ENCODE measurements around the gene ZNF746.

The ZNF746 gene

DNA sequence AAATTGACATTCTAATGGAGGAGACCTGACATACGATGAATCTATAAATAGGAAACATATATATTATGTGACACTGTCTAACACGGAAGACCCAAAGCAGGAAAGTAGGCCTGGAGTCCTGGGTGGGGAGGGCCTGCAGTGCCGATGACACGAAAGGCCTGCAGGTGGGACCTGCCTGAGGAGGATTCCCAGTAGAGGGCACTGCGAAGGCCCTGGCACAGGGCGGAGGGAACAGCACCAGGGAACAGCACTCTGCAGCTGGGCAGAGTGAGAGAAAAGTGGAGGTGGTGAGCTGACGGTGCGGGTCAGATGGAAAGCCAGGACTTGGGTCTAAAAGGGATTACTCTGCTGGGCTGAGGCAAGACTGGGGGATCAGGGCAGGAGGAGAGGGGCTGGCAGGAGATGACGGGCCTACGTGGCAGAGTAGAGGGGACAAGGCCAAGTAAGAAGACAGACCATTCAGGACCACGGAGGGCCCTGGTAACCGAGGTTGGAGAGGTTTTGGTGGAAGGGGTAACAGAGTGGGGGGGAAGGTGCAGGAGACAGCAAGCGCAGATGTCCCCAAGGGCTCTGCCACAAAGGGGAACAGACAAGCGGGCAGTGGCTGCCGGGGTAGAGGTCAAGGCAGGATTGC, 8.1 kb downstream of the ZNF746 start:
- no peak for DNase-seq

DNA sequence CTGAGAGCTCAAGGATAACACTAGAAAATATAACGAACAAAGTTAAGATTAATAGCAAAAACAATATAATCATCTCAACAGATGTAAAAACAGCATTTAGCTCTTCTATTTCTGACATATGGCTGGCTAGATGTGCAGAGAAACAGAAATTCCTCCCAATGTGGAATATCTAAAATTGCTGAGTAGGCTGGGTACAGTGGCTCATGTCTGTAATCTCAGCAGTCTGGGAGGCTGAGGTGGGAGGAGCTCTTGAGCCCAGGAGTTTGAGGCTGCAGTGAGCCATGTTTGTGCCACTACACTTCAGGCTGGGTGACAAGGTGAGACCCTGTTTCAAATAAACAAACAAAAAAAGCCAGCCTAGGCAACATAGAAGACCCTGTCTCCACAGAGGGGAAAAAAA, 18.0 kb downstream of the ZNF746 start:
- DNase-seq: no peak

DNA sequence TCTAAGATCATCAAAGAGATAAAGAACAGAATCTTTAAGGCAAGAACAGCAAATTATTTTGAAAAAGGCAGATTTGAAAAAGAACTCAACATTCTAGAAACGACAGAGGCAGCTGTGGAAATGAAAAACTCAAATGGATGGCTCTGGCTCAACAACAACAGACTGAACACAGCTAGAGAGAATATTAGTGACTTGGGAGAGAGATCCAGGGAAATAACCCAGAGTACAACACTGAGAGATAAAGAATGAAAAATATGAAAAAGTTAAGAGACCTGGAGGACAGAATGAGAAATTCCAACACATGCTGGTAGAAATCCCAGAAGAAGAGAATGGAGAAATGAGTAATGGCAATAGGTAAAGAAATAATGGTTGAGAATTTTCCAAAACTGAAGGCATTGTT, 18.9 kb downstream of the ZNF746 start:
- no peak for DNase-seq

DNA sequence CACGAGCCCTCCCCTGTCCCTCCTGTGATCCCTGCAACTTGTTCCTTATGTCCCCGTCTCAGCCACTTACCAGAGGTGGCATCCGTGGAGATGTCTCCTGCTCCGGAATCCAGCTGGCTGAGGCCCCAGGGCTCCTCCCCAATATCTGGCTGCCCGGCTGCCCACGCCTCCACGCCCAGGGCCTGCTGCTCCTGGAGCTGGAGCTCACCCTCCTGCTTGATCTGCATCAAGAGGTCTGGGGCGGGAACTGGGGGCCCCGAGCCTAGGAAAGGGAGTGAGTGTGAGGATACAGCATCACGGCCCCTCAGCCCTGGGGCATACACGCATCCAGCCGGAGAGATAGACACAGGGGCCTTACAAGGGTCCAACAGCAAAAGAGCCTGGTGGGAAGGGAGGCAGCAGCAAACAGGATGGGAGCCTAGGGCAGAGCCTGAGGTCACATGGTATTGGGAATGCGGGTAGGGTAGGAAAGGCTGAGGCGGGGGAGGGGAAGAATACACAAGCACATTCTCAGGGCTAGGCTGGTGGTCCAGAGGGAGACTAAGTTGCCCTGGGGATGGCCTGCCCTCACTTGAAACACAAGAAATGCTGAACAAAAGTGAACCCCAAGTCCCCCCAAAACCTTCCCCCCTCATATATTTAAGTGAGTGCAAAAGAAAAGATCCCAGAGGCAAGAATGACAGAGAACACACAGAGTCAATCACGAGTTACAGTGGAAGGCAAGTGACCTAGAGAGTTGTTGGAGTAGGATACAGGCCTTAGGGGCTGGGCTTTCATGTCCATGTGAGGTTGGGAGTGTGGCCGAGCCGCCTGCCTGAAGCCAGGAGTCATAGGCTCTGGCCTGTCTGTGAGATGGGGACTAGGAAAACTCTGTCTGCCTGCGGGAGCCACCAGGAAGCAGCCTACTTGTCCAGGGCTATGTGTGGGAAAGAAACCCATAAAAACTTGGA, 19.8 kb downstream of the ZNF746 start:
- no peak for DNase-seq

DNA sequence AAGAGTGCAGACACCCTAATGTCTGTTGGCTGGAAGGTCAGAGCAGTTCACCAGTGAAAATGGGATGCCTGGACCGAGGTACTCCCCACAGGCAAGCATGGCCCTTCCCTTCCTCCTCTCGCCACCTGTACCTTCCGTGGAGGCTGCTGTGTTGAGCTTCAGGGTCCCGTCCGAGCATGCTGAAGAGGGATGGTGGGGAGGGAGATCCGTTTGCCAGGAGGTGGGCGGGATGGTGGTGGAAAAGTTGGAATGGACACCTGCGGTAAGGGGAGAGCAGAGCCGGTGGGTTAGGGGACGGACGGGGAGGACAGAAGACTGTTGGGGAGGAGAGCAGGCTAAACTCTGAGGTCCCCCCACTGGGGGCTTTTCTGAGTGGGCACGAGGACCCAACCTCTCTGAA, 20.8 kb downstream of the ZNF746 start:
- no peak for DNase-seq

DNA sequence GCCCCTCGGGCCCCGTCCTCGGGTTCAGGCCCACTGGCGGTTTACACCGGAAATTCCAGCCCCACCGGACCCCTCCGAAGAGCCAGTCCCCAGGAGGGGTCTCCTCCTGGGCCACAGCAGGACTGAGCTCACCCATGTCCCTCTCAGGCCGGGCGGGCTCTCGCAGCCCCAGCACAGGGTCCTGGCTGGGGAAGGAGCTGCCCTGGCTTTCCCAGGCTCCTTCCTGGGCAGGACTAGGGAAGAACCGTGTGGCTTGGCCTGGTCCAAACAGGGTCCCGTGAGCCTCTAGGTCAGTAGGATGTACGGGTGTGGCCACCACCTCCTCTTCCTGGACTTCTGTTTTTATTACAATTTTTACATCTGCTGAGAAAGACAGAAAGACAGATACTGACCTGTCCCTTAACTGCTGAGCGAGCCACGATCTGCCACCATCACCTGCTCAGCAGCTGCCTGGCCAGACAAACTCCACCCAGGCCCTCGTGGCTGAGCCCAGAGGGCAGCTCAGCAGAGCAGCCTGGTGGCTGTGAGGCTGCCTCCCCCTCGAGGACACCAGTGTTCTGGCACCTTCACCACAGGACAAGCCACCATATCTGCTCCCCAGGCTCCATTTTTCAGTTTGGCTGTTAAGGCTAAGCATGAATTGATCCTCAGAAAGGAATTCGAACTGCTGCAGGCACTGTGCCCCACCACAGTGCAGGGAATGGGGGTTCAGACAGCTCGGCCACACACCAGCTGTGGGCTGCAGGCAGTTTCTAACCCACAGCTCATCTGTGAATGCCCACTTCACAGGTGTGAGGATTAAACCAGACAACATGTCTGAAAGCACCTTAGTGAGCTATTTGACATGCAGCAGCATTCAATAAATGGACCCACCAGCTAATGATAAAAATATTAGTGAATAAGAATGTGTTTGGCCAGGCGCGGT, 22.2 kb downstream of the ZNF746 start:
- DNase-seq: no peak

DNA sequence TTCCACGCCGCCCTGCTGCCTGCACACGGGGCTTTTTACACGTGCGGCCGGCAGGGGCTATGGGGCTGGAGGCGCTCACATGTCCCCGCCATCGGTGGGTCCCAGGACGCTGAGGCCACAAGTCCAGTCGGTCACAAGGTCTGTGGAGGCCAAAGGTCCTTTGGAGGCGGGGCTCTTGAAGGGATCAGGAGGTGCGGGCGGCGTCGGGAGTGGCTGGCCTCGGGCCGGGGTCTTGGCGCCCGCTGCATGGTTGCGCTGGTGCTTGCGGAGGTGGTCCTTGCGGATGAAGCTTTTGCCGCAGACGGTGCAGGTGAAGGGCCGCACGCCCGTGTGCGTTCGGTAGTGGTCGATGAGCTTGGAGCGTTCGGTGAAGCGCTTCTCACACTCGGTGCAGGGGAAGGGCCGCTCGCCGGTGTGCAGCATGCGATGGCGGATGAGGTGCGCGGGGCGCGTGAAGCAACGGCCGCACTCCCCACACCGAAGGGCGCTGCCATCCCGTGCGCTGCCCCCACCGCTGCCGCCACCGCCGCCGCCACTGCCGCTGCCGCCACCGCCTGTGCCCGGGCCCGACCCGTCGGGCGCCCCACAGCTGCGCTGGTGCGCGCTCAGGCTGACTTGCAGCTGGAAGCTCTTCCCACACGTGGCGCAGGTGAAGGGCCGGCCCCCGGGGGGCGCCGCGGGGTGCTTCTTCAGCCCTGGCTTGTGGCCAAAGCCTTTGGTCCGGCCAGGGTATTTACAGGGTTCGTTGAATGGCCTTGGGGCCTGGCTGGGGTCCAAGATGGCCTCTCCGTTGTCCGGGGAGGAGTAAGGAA, 23.1 kb downstream of the ZNF746 start:
- no peak for DNase-seq

DNA sequence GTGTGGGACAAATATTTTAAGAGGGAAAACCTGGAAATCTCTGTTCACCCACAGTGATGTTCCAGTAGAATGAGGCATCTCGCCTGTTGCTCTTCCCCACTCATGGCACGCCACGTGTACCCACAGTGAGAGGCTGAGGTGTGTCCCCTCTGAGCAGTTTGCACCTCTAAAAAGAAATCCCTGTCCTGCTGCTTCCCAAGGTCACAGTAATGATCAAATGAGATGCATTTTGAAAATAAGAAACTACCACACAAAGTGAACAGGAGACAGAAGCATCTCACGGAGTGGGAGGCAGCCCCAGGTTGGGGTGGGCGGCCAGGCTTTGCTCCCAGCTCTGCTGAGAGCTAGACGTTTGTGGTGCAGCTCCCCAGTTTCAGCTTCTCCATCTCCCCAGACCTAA, 24.4 kb downstream of the ZNF746 start:
- no peak for DNase-seq

DNA sequence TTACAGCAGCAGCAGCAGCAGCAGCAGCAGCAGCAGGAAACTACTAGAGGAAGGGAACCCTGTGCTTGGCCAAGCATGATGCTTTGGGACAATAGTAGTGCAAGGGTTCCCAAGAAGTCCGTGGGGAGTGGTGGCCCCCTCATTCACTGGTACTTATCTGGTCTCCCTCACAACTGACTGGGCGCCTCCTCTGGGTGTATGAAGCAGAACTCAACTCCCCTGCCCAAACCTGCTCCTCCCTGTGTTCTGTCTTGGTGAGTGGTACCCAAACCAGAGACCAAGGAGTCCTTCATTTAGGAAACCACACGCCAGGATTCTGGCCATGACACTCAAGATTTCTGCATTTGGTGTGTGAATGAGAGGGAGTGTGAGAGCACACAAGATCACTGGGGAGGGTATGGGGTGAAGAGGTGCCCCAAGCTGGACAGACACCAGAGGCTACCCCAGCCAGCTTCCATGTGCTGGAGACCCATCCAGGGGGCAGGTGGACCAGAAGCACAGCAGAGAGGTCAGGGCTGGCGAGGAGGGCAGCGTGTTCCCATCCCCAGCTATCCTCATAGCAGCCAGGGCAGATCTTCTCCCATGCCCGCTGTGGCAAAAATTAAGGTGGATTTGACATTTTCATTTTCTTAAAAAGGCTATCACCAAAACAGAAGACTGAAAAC, 26.2 kb downstream of the ZNF746 start:
- DNase-seq: no peak

DNA sequence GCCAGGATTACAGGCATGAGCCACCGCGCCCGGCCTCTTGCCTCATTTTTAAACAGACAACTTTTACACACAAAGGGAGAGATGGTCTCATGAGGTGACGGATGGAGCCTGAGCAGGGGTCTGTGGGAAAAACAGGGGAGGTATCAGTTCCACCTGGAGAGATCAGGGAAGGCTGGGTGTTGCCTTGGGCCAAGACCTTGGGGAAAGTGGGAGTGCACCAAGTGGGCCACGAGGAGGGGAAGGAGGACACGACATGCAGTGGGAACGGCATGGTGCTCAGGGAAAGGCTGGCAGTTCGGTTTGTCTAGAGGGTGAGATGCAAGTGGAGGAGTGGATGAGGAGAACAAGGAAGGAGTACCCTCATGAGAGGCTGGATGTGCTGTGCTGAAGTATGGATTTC, 27.8 kb downstream of the ZNF746 start:
- DNase-seq: no peak

DNA sequence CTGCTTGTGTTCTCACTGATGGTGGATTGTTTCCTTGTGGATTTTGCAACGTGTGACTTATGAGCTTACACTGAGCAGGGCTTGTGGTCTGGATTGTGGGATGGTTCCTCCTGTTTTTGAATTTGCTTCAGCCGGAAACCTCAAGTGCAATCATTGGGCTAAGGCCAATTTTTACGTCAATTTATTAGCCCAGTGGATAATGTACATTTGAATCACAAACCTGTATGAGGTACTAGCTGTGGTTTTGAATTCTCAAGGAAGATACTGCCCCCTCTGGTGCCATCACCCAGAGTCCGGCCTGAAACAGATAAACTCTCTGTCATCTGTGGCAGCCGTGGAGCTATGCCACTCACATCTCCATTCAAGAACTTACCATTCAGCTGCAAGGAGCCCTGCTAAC, 29.4 kb downstream of the ZNF746 start:
- no peak for DNase-seq

DNA sequence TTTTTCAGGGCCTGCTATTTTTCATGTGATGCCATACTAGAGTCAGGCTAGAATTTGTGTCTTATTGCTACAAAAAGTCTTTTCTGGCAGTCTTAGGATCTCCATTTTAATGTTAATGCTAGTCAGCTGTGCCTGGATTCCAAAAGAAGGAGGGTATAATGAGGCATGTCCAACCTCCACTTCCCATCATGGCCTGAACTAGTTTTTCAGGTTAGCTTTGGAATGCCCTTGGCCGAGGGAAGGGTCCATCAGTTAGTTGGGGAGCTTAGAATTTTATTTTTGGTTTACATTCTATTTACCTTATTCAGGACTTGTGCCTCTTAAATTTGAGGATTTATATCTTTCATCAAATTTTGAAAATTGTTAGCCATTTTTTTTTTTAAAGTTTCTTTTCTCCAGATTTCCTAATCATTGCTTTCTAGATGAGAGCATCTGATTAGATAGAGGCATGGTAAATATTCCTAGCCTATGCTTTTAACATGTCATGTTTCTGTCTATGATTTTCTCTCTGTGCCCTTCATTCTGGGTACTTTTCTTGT, 30.2 kb downstream of the ZNF746 start:
- DNase-seq: no peak

DNA sequence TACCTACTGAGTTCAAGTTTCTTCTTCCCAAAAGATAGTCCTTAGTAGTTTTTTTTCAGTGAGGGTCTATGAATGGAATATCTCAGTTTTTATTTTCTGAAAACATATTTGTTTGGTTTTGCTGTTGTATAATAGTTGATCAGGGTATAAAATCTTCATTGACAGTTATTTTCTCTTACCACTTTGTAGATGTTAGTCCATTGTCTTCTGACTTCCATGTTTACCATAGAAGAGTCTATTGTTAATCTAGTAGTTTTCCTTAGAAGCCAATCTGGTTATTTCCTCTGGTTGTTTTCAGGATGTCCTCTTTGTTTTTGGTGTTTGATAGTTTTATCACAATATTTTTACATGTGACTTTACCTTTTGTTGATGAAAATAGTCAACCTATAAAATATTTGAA, 31.2 kb downstream of the ZNF746 start:
- DNase-seq: no peak

DNA sequence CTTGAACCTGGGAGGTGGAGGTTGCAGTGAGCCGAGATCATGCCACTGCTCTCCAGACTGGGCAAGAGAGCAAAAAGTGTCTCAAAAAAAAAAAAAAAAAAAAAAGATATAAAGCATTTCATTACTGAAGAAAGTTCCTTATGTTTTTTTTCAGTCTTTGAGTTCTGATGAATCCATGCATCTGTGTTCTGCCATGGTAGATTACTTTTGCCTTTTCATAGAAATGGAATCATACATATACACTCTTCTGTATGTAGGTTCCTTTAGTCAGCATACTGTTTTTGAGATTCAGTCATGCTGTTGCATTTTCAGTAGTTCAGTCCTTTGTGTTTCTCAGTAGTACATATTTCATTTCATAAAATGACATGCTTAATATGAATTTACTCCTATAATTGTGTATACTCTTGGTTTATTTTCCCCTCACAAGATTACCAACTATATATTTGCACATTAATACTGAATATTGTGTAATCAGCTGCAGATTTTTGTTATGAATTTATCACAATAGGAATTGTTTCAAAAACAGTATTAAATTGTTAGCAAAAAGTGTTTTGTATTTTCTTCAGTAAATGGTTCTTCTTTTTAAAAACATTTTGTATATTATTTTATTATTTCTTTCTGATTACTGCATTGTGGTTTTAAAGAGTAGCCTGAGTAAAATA, 34.0 kb downstream of the ZNF746 start:
- no peak for DNase-seq

DNA sequence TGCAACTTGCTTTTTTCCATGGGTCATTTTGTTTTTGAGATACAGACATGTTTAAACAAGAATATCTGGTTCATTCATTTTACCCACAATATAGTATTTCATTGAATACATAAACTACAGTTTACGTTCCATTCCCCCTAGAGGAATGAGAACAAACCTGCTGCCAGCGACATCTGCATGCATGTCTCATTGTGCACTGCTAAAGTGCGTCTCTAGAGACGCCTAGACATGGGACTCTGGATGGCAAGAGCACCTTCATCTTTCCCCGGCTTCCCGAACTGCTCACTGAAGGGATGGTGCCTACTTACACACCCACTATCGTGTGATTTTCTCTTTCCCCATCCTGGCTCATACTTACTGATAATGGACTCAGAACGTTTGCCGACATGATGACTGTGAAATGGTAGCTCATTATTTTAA, 35.5 kb downstream of the ZNF746 start:
- DNase-seq: no peak

DNA sequence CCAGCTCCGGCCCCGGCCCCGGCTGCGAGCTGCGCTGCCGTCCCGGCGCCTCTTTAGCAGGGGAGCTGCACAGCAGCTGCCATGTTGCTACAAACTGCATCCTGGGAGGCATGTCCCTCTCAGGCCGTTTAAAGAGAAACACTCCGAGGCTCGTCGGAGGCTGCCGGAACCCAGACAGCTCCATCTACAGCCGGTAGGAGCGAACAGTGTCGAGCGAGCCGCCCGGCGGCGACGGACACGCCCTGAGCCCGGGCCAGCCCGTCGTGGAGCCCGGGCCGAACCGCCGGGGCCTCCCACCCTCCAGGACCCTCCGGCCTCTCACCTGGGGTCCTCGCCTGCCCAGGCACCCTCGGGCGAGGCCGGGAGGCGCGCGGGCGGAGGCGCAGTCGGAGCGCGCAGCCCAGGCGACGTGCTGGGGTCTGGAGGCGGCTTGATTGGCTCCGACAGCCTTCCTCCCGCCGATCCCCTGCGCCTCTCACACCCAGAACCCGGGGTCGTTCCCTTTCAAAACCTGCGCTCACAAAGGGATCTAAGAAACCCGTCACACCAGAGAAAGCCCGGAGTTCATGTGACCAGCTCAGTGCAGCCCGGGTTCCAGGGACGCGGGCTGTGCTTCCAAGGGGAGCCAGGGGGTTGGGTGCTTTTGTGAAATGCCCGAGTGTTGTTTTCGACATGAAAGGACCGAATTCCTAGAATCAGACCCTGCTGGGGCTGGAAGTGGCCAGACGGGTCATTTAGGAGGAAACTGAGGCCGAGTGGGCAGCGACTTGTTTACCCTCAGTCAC, 36.9 kb downstream of the ZNF746 start, which contains the start of gene ZNF777:
Gene ZNF777 (minus strand): TSS at position 570 of the 785 bp plus-strand sequence. CDS start 5,040 bp downstream, outside the sequence.
- DNase-seq: peak; percentile 62 to 64

DNA sequence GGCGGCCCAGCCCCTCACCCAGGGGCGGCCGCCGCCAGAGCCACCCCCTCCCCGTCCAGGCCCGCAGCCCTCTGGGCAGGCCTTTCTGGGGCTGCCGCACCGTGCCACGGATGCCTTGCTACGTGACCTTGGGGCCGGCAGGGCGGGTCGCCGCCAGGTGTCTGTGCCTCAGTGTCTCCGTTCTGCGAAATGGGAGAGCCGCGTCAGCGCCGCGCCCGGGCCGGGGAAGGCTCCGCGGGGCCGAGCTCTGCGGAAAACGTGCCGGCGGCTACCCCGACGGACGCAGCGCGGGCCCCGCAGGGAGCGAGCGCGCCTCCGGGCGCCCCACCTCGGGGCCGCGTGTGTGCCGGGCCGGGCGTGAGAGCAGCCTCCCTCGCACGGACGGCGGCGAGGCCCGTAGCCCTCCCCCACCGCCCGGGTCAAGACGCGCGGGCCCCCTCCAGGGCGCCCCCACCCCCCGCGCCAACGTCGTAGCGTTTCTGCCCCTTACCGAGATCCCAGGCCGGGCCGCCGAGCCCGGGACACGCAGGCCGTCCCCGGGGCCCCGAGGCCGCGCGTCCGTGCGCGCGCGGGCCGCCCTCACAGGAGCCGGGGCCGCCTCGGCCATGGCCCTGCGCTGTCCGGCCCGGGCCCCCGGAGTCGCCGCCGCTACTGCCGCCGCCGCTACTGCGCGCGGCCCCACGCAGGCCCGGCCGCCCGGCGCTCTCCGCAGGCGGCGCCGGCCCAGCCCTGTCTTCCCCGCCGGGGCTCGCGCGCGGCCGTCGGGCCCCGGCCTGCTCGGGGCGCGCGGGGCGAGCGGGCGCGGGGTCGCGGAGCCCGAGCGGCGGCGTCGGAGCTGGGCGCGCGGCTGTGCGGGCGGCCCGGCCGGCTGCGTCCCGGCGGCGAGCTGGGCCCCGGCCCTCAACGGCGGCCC, 37.8 kb downstream of the ZNF746 start:
- DNase-seq: no peak

DNA sequence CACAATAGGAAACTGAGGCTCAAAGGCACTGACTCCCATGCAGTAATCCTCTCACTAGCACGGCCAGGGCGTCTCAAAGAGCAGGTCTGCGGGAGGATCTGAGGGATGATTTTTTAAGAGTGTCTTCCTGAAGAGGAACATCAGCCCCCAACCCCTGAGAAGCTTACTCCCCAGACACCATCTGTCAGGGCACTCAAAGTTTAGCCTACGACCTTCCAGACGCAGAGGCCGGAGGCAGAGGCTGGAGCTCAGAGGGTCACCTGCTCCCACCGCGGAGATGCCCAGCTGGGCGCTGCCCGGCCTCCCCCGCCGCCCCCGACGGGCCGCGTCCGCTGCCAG, 38.4 kb downstream of the ZNF746 start:
- no peak for DNase-seq

DNA sequence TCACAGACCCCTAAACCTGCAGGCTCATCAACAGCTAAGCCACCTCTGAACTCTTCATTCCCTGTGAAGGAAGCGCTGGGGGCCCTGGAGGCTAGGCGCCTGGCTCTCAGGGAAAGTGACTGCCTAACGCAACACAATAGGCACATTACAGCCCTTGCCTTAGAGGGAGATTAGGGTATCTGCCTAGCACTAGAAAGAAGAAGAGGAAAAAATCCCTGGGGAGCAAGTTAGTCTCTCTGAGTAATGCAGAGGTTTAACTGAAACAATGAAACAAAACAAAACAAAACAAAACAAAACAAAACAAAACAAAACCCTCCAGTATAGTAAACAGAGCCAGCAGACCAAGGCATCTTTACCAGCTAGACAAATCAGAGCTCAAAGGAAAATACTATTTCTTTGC, 39.4 kb downstream of the ZNF746 start:
- no peak for DNase-seq
